ENCODE measurements around the gene CARS1. TPM values are rescaled to one million over a fixed set of nuclear protein-coding genes. Genes with fewer than 3 reads are reported as not detected.

CARS1 gene
- total RNA-seq, 1 experiment from 2014 or later: 32.0 TPM

- no peaks in the 10 kb centered on the region for H3K36me3 ChIP-seq
- peaks cover 15% of the 10 kb centered on the region; the same call in 1 of the 2 replicates for H3K4me1 ChIP-seq
- no peak for DNase-seq
- no peaks in the 10 kb centered on the region for H3K27me3 ChIP-seq
- no peaks in the 10 kb centered on the region for H3K9me3 ChIP-seq (replicated peaks)
- peak overlapping the region; percentile 76 for H3K4me3 ChIP-seq
- H3K27ac ChIP-seq: peak overlapping the region; percentile 62
Observed at GRCh38 chr11:2992997-2993325, 64.3 kb downstream of the CARS1 start.

DNA sequence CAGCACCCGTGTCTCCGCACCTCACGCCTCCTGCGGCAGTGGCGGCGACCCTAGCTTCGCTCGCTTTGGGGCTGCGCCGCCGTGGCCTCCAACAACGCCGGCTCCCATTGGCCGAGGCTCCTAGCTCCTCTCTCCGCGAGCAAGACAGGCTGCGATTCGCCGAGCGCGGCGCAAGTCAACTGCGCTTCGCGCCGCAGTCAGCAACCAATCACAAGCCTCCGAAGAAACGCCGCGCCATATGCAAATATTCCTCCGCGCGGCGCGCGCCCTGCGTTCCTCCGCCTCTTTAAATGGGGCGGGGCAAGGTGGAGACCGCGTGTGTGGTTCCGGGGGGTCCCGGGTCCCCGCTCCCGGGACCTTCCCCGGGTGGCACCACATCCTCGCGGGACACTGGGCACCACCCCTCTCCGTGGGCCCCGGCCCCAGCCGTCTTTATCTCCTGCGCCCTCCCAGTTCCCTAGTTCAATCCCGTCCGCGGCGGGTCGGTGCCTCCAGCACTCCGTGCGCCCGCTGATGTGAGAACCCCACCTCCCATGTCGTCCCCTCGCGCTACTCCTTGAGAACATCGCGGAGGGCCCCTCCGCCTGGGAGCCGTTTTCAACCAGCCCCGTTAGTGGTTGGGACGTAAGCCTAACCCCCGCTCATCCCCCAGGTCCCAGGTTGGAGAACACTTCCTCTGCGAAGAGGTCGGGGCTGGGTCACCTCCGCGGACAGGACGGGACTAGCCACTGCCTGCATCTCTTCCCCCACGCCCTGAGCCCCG is 64.8 kb downstream of the CARS1 start, which contains the start of gene NAP1L4:
TSS of gene NAP1L4 (minus strand) at position 96 of the 763 bp plus-strand sequence. CDS start 13,109 bp downstream, outside the sequence.
- peak within 1 kb of the TSS; percentile 76 for H3K4me3 ChIP-seq
- peaks cover 15% of the 10 kb centered on the region; the same call in 1 of the 2 replicates for H3K4me1 ChIP-seq
- DNase-seq: peak; percentile 96 to 97
- H3K27me3 ChIP-seq: no peaks in the 10 kb centered on the region
- H3K27ac ChIP-seq: peak within 1 kb of the TSS; percentile 62
- H3K36me3 ChIP-seq: no peaks in the 10 kb centered on the region
- no peaks in the 10 kb centered on the region for H3K9me3 ChIP-seq (replicated peaks)

GRCh38 chr11:2991452-2992233 is 65.6 kb downstream of the CARS1 start:
- DNase-seq: peak; percentile 22 to 40

GRCh38 chr11:2990617-2991451 is 66.4 kb downstream of the CARS1 start:
- DNase-seq: peak in 1 of 2 experiments; percentile 22
- H3K36me3 ChIP-seq: peaks cover 7% of the 10 kb centered on the region
- H3K9me3 ChIP-seq (replicated peaks): no peaks in the 10 kb centered on the region
- no peaks in the 10 kb centered on the region for H3K27me3 ChIP-seq
- H3K27ac ChIP-seq: peak overlapping the region; percentile 62
- peak overlapping the region; percentile 76 for H3K4me3 ChIP-seq
- H3K4me1 ChIP-seq: peaks cover 15% of the 10 kb centered on the region; the same call in 1 of the 2 replicates

More at GRCh38 chr11:2991452-2992233, 65.6 kb downstream of the CARS1 start:
- Histone ChIP-seq H3K27ac (peak overlapping the region; percentile 62), H3K4me1 (peaks cover 15% of the 10 kb centered on the region; the same call in 1 of the 2 replicates), H3K27me3 (no peaks in the 10 kb centered on the region), H3K4me3 (peak overlapping the region; percentile 76), H3K9me3 (replicated peaks) (no peaks in the 10 kb centered on the region), H3K36me3 (peaks cover 5% of the 10 kb centered on the region; the same call in 1 of the 2 replicates)

DNA sequence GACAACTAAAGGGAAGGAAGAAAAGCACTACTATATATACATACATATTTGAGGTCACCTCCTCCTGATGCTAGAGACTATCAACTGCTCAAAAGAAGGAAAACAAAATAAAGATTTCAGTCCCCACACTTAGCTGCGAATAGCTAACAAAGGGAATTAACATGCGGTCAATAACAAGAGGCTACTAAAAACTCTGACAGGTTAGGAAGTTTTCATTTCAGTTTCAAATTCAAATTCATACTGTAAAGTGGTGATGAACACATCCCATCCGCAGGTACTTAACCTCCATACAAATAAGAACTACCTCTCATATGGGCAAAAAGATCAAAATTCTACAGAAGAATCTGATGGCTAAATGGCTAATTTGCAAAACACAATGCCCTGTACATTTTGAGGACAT is 67.7 kb downstream of the CARS1 start:
- no peak overlapping the region for H3K27ac ChIP-seq
- H3K36me3 ChIP-seq: peaks cover 10% of the 10 kb centered on the region
- no peaks in the 10 kb centered on the region for H3K27me3 ChIP-seq
- no peaks in the 10 kb centered on the region for H3K9me3 ChIP-seq (replicated peaks)
- DNase-seq: no peak
- H3K4me3 ChIP-seq: peak overlapping the region; percentile 76
- H3K4me1 ChIP-seq: peaks cover 15% of the 10 kb centered on the region; the same call in 1 of the 2 replicates

DNA sequence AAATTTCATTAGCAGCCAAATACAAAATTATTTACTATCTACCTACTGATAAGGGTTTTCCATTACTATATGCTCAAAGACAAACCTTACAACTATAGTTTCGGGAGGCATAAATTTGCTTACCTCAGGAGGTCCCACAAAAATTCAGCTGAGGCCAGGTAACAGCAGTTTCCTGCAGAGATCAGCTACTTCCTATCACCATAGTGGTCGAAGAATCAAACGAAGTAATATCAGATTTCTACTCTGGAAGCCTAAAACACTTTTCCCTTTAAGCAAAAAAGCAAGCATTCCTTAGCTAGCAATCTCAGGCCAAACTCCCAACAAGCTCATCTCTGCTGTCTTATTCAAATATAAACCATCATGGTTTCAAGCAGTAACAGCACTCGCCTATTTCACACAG is 68.2 kb downstream of the CARS1 start:
- Histone ChIP-seq H3K4me3 (no peak overlapping the region; the same call in 1 of the 2 replicates), H3K27ac (no peak overlapping the region), H3K9me3 (replicated peaks) (no peaks in the 10 kb centered on the region), H3K27me3 (no peaks in the 10 kb centered on the region), H3K36me3 (peaks cover 12% of the 10 kb centered on the region), H3K4me1 (peaks cover 15% of the 10 kb centered on the region; the same call in 1 of the 2 replicates)
- no peak for DNase-seq

DNA sequence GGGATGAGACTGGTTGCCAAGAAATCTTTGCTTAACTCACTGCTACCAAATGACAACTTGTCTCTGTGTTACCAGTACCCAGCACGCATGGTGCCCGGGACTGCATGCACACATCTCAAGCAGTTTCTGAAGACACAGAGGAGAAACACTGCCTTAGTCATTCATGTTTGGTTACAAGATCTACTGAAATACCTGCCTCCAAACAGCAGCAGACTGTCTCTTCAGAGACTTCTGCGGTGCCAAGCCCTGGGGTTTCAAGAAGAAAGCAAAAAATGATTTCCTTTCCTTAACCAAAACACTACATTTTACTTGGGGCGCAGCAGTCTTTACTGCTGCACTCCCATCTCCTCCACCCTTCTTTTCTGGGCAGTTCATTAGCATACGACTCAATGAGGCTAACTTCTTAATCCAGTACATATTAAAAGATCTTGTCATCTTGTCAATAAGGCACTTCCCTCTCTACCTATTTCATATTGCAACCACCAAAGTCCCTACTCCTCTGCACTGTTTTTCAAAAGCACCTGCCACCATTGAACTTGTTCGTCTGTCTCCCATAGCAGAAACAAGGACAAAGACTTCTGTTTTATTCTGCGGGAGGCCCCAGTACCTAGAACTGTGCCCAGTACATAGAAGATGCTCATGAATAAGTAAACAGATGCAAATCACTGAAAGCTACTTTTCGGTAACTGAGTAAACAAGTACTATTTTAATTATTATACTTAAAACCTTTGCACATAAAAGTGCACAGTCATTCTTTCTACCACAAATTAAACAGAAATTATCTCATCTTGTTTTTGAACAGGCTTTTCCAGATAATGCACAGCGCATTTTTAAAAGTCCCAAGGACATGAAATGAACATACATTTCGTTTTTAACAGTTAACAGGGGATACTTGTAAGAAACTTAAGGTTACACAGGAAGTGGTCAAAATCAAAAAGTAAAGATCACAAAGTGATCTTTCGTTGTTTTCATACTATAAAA is 69.1 kb downstream of the CARS1 start:
- Histone ChIP-seq H3K9me3 (replicated peaks) (no peaks in the 10 kb centered on the region), H3K27me3 (no peaks in the 10 kb centered on the region), H3K27ac (no peak overlapping the region), H3K4me1 (peaks cover 15% of the 10 kb centered on the region; the same call in 1 of the 2 replicates), H3K36me3 (peaks cover 12% of the 10 kb centered on the region), H3K4me3 (no peak overlapping the region)
- no peak for DNase-seq

DNA sequence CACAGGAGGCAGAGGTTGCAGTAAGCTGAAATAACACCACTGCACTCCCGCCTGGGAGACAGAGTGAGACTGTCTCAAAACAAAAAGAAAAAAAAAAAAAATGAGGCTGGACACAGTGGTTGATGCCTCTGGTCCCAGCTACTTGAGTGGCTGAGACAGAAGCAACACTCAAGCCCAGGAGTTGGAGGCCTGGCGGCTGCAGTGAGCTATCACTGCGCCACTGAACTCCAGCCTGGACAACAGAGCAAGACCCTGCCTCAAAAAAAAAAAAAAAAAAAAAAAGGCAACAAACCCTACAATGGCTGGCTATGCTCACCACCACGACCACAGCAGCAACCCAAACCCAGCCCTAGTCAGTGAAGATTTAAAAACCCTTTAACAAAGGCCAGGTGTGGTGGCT is 73.3 kb downstream of the CARS1 start:
- Histone ChIP-seq H3K27ac (no peak overlapping the region), H3K4me3 (no peak overlapping the region), H3K36me3 (peaks cover 26% of the 10 kb centered on the region), H3K9me3 (replicated peaks) (no peaks in the 10 kb centered on the region), H3K27me3 (no peaks in the 10 kb centered on the region), H3K4me1 (peaks cover 6% of the 10 kb centered on the region; the same call in 1 of the 2 replicates)
- DNase-seq: no peak

DNA sequence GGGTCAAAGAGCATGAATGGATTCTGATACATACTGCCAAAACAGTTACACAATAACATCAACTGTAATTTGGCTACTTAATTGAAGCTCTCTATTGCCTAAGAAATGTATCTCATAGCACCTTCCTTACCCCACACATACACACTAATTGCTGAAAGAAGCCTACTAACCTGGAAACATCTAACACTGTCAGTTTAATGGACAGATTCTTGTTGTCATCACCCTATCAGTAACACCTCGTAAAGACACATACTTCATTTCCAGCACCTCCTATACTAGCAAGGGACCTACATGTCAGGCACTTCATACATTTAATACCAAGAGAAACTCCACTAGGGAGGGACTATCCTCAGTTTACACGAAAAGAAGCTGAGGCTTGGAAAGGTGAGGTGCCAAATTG is 75.0 kb downstream of the CARS1 start:
- no peaks in the 10 kb centered on the region for H3K4me1 ChIP-seq
- H3K4me3 ChIP-seq: no peak overlapping the region
- no peak for DNase-seq
- H3K36me3 ChIP-seq: peaks cover 40% of the 10 kb centered on the region
- no peak overlapping the region for H3K27ac ChIP-seq
- no peaks in the 10 kb centered on the region for H3K9me3 ChIP-seq (replicated peaks)
- H3K27me3 ChIP-seq: no peaks in the 10 kb centered on the region

DNA sequence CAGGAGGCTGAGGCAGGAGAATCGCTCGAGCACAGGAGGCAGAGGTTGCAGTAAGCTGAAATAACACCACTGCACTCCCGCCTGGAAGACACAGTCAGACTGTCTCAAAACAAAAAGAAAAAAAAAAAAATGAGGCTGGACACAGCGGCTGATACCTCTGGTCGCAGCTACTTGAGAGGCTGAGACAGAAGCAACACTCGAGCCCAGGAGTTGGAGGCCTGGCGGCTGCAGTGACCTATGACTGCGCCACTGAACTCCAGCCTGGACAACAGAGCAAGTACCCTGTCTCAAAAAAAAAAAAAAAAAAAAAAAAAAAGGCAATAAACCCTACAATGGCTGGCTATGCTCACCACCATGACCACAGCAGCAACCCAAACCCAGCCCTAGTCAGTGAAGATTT is 76.1 kb downstream of the CARS1 start:
- H3K27ac ChIP-seq: no peak overlapping the region
- peaks cover 45% of the 10 kb centered on the region for H3K36me3 ChIP-seq
- H3K9me3 ChIP-seq (replicated peaks): no peaks in the 10 kb centered on the region
- DNase-seq: no peak
- H3K4me1 ChIP-seq: no peaks in the 10 kb centered on the region
- no peak overlapping the region for H3K4me3 ChIP-seq
- H3K27me3 ChIP-seq: no peaks in the 10 kb centered on the region

DNA sequence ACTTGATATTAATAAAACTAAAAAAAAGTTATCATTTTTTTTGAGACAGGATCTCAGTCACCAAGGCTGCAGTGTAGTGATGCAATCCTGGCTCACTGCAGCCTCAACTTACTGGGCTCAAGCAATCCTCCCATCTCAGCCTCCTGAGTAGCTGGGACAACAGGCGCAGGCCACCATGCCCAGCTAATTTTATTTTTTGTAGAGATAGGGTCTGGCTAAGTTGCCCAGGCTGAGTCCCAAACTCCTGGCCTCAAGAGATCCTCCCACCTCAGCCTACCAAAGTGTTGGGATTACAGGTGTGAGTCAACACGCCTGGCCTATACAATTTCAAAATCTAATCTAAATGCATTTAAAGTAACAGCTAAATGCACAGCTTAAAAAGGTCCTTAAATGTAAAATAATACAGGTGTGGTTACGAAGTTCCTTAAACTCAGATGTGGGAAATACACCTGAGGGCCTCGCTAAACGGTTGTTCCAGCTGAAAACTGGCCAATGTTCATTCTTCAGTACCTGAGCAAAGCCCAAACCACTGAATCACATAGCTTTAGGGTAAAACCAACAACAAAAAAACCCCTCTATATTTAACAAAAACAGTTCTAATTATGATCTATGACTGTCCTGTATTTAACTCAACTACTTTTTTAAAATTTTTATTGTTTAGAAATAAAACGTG is 76.9 kb downstream of the CARS1 start:
- H3K27me3 ChIP-seq: no peaks in the 10 kb centered on the region
- no peaks in the 10 kb centered on the region for H3K4me1 ChIP-seq
- no peak overlapping the region for H3K27ac ChIP-seq
- no peak for DNase-seq
- H3K4me3 ChIP-seq: no peak overlapping the region
- H3K9me3 ChIP-seq (replicated peaks): no peaks in the 10 kb centered on the region
- peaks cover 51% of the 10 kb centered on the region for H3K36me3 ChIP-seq

GRCh38 chr11:2977113-2977512 is 80.1 kb downstream of the CARS1 start:
- H3K9me3 ChIP-seq (replicated peaks): no peaks in the 10 kb centered on the region
- H3K4me3 ChIP-seq: no peak overlapping the region
- peaks cover 72% of the 10 kb centered on the region for H3K36me3 ChIP-seq
- H3K27me3 ChIP-seq: no peaks in the 10 kb centered on the region
- H3K27ac ChIP-seq: no peak overlapping the region
- no peak for DNase-seq
- no peaks in the 10 kb centered on the region for H3K4me1 ChIP-seq

Data from SJCRH30 (cell line).